Measurements from ENCODE around the gene MYH10. TPM values are rescaled to one million over a fixed set of nuclear protein-coding genes. Genes with fewer than 3 reads are reported as not detected.

MYH10 gene
- polyA plus RNA-seq, 1 donor from 2014 or later: 61.1 TPM

GRCh38 chr17:8532021-8532420, 98.5 kb downstream of the MYH10 start:
- no peaks in the 10 kb centered on the region for H3F3A ChIP-seq (ENCODE audit: insufficient read depth, low read length, poor library complexity, severe bottlenecking)
- H3K4me2 ChIP-seq (ENCODE audit: low read length): no peak overlapping the region
- no peak overlapping the region for H2AFZ ChIP-seq (ENCODE audit: low read depth, low read length)
- TF ChIP-seq MXI1 (conservative IDR thresholded peaks at IDR 0.05; ENCODE audit: poor library complexity, severe bottlenecking) (no peak), EZH2 (IDR thresholded peaks at IDR 0.05; ENCODE audit: borderline replicate concordance, insufficient read depth, low read length, poor library complexity, severe bottlenecking) (no peak), REST (IDR thresholded peaks at IDR 0.05; ENCODE audit: borderline replicate concordance) (no peak), POLR2AphosphoS5 (IDR thresholded peaks at IDR 0.05) (no peak), TAF1 (IDR thresholded peaks at IDR 0.05; ENCODE audit: low read depth) (no peak), EP300 (conservative IDR thresholded peaks at IDR 0.05; ENCODE audit: poor library complexity, severe bottlenecking) (no peak), CTCF (IDR thresholded peaks at IDR 0.05; ENCODE audit: poor library complexity, severe bottlenecking) (no peak), SMC3 (conservative IDR thresholded peaks at IDR 0.05; ENCODE audit: poor library complexity) (no peak), RAD21 (conservative IDR thresholded peaks at IDR 0.05) (no peak)
- no peak overlapping the region for H3K4me3 ChIP-seq (ENCODE audit: low read length)
- H3K79me2 ChIP-seq (replicated peaks; ENCODE audit: insufficient read depth, low read length): no peaks in the 10 kb centered on the region
- peaks cover 22% of the 10 kb centered on the region for H3K36me3 ChIP-seq (ENCODE audit: insufficient read depth, low read length)
- no peaks in the 10 kb centered on the region for H3K9me3 ChIP-seq (ENCODE audit: low read length)
- no peak overlapping the region for H3K9ac ChIP-seq (ENCODE audit: low read length)
- no peak overlapping the region for H3K27ac ChIP-seq (ENCODE audit: low read length)
- H4K20me1 ChIP-seq (ENCODE audit: insufficient read depth): no peaks in the 10 kb centered on the region
- no peaks in the 10 kb centered on the region for H3K9me2 ChIP-seq (ENCODE audit: insufficient read depth, low read length)
- H3K27me3 ChIP-seq (ENCODE audit: insufficient read depth, low read depth, low read length): no peaks in the 10 kb centered on the region

GRCh38 chr17:8522577-8522976, 107.9 kb downstream of the MYH10 start:
- Histone ChIP-seq H3K4me3 (ENCODE audit: low read length) (no peak overlapping the region), H3K4me2 (ENCODE audit: low read length) (no peak overlapping the region), H3K9me2 (ENCODE audit: insufficient read depth, low read length) (no peaks in the 10 kb centered on the region), H3K79me2 (replicated peaks; ENCODE audit: insufficient read depth, low read length) (no peaks in the 10 kb centered on the region), H2AFZ (ENCODE audit: low read depth, low read length) (no peak overlapping the region), H3K27ac (ENCODE audit: low read length) (no peak overlapping the region), H3K9me3 (ENCODE audit: low read length) (no peaks in the 10 kb centered on the region), H4K20me1 (ENCODE audit: insufficient read depth) (no peaks in the 10 kb centered on the region), H3K27me3 (ENCODE audit: insufficient read depth, low read depth, low read length) (no peaks in the 10 kb centered on the region), H3K9ac (ENCODE audit: low read length) (no peak overlapping the region), H3K36me3 (ENCODE audit: insufficient read depth, low read length) (peaks cover 8% of the 10 kb centered on the region), H3F3A (ENCODE audit: insufficient read depth, low read length, poor library complexity, severe bottlenecking) (no peaks in the 10 kb centered on the region)
- TF ChIP-seq EZH2 (IDR thresholded peaks at IDR 0.05; ENCODE audit: borderline replicate concordance, insufficient read depth, low read length, poor library complexity, severe bottlenecking) (no peak), TAF1 (IDR thresholded peaks at IDR 0.05; ENCODE audit: low read depth) (no peak), REST (IDR thresholded peaks at IDR 0.05; ENCODE audit: borderline replicate concordance) (no peak), RAD21 (conservative IDR thresholded peaks at IDR 0.05) (no peak), MXI1 (conservative IDR thresholded peaks at IDR 0.05; ENCODE audit: poor library complexity, severe bottlenecking) (no peak), SMC3 (conservative IDR thresholded peaks at IDR 0.05; ENCODE audit: poor library complexity) (no peak), CTCF (IDR thresholded peaks at IDR 0.05; ENCODE audit: poor library complexity, severe bottlenecking) (no peak), EP300 (conservative IDR thresholded peaks at IDR 0.05; ENCODE audit: poor library complexity, severe bottlenecking) (no peak), POLR2AphosphoS5 (IDR thresholded peaks at IDR 0.05) (no peak)

Data from neural cell (in vitro differentiated cells).